ENCODE measurements around the gene SLC25A1. TPM values are rescaled to one million over a fixed set of nuclear protein-coding genes. Genes with fewer than 3 reads are reported as not detected.

The SLC25A1 gene
- 119 TPM for polyA plus RNA-seq (2013, experiment 1 of 2)
- polyA plus RNA-seq (2013, experiment 2 of 2): 117 TPM

DNA sequence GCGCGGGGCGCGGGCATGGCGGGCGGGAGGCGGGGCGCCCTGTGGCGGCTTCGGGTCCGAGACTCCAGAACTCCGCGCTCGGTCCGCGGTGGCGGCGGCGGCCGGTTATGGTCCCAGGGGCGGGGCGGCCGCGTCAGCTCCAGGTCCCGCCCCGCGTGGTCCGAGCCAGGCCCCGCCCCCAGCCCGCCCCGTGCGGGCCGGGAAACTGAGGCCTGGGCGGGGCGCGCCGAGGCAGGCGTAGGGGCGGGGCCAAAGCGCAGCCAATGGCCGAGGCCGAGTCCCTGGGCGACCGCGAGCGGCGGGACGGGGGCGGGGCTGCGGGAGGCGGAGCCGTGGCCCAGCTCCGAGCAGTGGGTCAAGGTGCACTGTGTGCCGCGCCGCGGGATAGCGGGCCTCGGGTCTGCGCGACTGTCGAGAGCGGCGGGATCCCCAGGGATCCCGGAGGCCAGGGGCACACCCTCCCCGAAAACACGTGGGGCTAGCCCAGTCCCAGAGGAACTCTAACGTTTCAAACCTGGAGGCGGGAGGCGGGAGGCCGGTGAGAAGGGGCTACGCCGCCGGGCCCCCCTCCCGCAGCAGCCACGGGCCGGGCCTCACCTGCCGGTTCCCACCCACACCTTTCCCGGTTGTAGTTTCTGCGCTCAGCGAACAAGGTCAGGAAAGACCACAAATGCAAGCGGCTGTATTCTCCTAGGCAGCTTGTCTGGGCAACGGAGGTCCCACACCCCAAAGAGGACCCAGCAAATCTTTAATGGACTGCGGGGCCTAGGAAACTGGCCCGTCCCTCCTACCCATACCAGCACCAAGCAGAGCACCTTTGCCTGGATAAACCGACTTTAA is at the start of gene SLC25A1:
Gene SLC25A1 (minus strand): TSS at position 80 of the 840 bp plus-strand sequence. CDS start 63 bp downstream, at position 17.
- Histone ChIP-seq H2AFZ (ENCODE audit: low read depth, low read length) (peak within 1 kb of the TSS; percentile 79), H2AK5ac (ENCODE audit: low read length, severe bottlenecking) (no peak within 1 kb of the TSS), H3K18ac (ENCODE audit: low read depth in 1 of 2, low read length in 2 of 2) (peak within 1 kb of the TSS; percentile 81 to 95), H3K9me3 (ENCODE audit: control insufficient read depth, low read length) (no peaks in the 10 kb centered on the region), H3K9ac (ENCODE audit: low read length) (peak within 1 kb of the TSS; percentile 82), H3K4ac (ENCODE audit: low read depth in 1 of 2, low read length in 2 of 2) (peak within 1 kb of the TSS; percentile 57 to 93), H3K4me2 (ENCODE audit: low read length, poor library complexity, severe bottlenecking) (peak within 1 kb of the TSS; percentile 88), H3K23ac (ENCODE audit: low read length in 2 of 2) (peak within 1 kb of the TSS in 1 of 2 experiments; percentile 93), H3K4me1 (ENCODE audit: control insufficient read depth, insufficient read depth, low read depth, low read length) (peaks cover 44% of the 10 kb centered on the region), H3K14ac (ENCODE audit: low read length in 2 of 2) (peak within 1 kb of the TSS in 1 of 2 experiments; percentile 96), H2BK120ac (ENCODE audit: low read depth, low read length) (peak within 1 kb of the TSS; percentile 82), H3K4me3 (ENCODE audit: insufficient read depth in 1 of 2, low read depth in 1 of 2, low read length in 2 of 2) (peak within 1 kb of the TSS; percentile 82 to 90), H3K27me3 (ENCODE audit: control insufficient read depth in 1 of 2, insufficient read depth in 1 of 2, low read length in 2 of 2) (no peaks in the 10 kb centered on the region), H2BK5ac (ENCODE audit: low read depth, low read length, poor library complexity, severe bottlenecking) (peak within 1 kb of the TSS; percentile 33), H4K8ac (ENCODE audit: low read length) (peak within 1 kb of the TSS; percentile 78), H3K27ac (ENCODE audit: low read length, poor library complexity, severe bottlenecking) (peak within 1 kb of the TSS; percentile 37), H2BK12ac (ENCODE audit: low read length in 2 of 2) (peak within 1 kb of the TSS in 1 of 2 experiments; percentile 72), H3K36me3 (ENCODE audit: control insufficient read depth in 1 of 2, insufficient read depth in 2 of 2, low read depth in 1 of 2, low read length in 2 of 2) (peaks cover 15 to 49% of the 10 kb centered on the region in 2 experiments), H4K91ac (ENCODE audit: low read length) (peak within 1 kb of the TSS; percentile 90), H3K79me1 (replicated peaks; ENCODE audit: low read length, poor library complexity, severe bottlenecking) (peaks cover 14% of the 10 kb centered on the region), H2BK15ac (ENCODE audit: low read depth, poor library complexity, severe bottlenecking) (peak within 1 kb of the TSS; percentile 71)
- DNase-seq: peak; percentile 86
- WGBS: 1% methylated on average over 73 of the region's 86 CpGs

- Histone ChIP-seq H3K27me3 (ENCODE audit: control insufficient read depth in 1 of 2, insufficient read depth in 1 of 2, low read length in 2 of 2) (no peaks in the 10 kb centered on the region), H3K4me3 (ENCODE audit: insufficient read depth in 1 of 2, low read depth in 1 of 2, low read length in 2 of 2) (no peak overlapping the region), H3K18ac (ENCODE audit: low read depth in 1 of 2, low read length in 2 of 2) (no peak overlapping the region), H3K27ac (ENCODE audit: low read length, poor library complexity, severe bottlenecking) (no peak overlapping the region), H2AFZ (ENCODE audit: low read depth, low read length) (no peak overlapping the region), H2BK12ac (ENCODE audit: low read length in 2 of 2) (no peak overlapping the region), H3K14ac (ENCODE audit: low read length in 2 of 2) (no peak overlapping the region), H3K4me2 (ENCODE audit: low read length, poor library complexity, severe bottlenecking) (no peak overlapping the region), H3K36me3 (ENCODE audit: control insufficient read depth in 1 of 2, insufficient read depth in 2 of 2, low read depth in 1 of 2, low read length in 2 of 2) (peaks cover 41 to 61% of the 10 kb centered on the region in 2 experiments), H3K4me1 (ENCODE audit: control insufficient read depth, insufficient read depth, low read depth, low read length) (no peaks in the 10 kb centered on the region), H2BK120ac (ENCODE audit: low read depth, low read length) (no peak overlapping the region), H2BK5ac (ENCODE audit: low read depth, low read length, poor library complexity, severe bottlenecking) (no peak overlapping the region), H3K79me1 (replicated peaks; ENCODE audit: low read length, poor library complexity, severe bottlenecking) (no peaks in the 10 kb centered on the region), H3K9me3 (ENCODE audit: control insufficient read depth, low read length) (no peaks in the 10 kb centered on the region), H2BK15ac (ENCODE audit: low read depth, poor library complexity, severe bottlenecking) (no peak overlapping the region), H4K8ac (ENCODE audit: low read length) (no peak overlapping the region), H2AK5ac (ENCODE audit: low read length, severe bottlenecking) (no peak overlapping the region), H3K23ac (ENCODE audit: low read length in 2 of 2) (no peak overlapping the region), H3K4ac (ENCODE audit: low read depth in 1 of 2, low read length in 2 of 2) (no peak overlapping the region), H3K9ac (ENCODE audit: low read length) (no peak overlapping the region), H4K91ac (ENCODE audit: low read length) (no peak overlapping the region)
- WGBS: 99% methylated on average over 4 of the region's 4 CpGs
- no peak for DNase-seq
Measured at GRCh38 chr22:19228179-19228578, 49.6 kb upstream of the SLC25A1 start.

DNA sequence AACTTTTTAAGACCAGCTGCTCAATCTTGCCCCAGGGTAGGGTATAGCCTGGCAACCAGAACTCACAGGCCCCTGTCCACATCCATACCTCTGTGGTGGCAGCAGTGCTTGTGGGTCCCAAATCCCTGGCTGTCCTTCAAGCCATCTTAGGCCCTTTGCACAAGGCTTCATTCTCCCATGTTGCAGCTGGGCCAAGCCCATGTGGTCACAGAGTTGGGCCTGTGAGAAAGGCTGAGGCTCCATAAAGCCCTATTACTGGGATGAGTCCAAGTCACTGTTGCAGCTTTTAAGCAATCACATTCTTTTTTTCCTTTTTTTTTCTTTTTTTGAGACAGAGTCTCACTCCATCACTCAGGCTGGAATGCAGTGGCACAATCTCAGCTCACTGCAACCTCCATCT is 47.9 kb upstream of the SLC25A1 start:
- Histone ChIP-seq H2BK5ac (ENCODE audit: low read depth, low read length, poor library complexity, severe bottlenecking) (no peak overlapping the region), H3K27me3 (ENCODE audit: control insufficient read depth in 1 of 2, insufficient read depth in 1 of 2, low read length in 2 of 2) (no peaks in the 10 kb centered on the region), H4K8ac (ENCODE audit: low read length) (no peak overlapping the region), H2BK120ac (ENCODE audit: low read depth, low read length) (no peak overlapping the region), H4K91ac (ENCODE audit: low read length) (no peak overlapping the region), H3K9me3 (ENCODE audit: control insufficient read depth, low read length) (no peaks in the 10 kb centered on the region), H3K79me1 (replicated peaks; ENCODE audit: low read length, poor library complexity, severe bottlenecking) (no peaks in the 10 kb centered on the region), H2BK12ac (ENCODE audit: low read length in 2 of 2) (no peak overlapping the region), H3K23ac (ENCODE audit: low read length in 2 of 2) (no peak overlapping the region), H3K14ac (ENCODE audit: low read length in 2 of 2) (no peak overlapping the region), H2BK15ac (ENCODE audit: low read depth, poor library complexity, severe bottlenecking) (no peak overlapping the region), H3K9ac (ENCODE audit: low read length) (no peak overlapping the region), H3K4me2 (ENCODE audit: low read length, poor library complexity, severe bottlenecking) (no peak overlapping the region), H3K27ac (ENCODE audit: low read length, poor library complexity, severe bottlenecking) (no peak overlapping the region), H3K18ac (ENCODE audit: low read depth in 1 of 2, low read length in 2 of 2) (no peak overlapping the region), H3K4me3 (ENCODE audit: insufficient read depth in 1 of 2, low read depth in 1 of 2, low read length in 2 of 2) (no peak overlapping the region), H3K4ac (ENCODE audit: low read depth in 1 of 2, low read length in 2 of 2) (no peak overlapping the region), H2AFZ (ENCODE audit: low read depth, low read length) (no peak overlapping the region), H3K36me3 (ENCODE audit: control insufficient read depth in 1 of 2, insufficient read depth in 2 of 2, low read depth in 1 of 2, low read length in 2 of 2) (peaks cover 52 to 66% of the 10 kb centered on the region in 2 experiments), H2AK5ac (ENCODE audit: low read length, severe bottlenecking) (no peak overlapping the region), H3K4me1 (ENCODE audit: control insufficient read depth, insufficient read depth, low read depth, low read length) (no peaks in the 10 kb centered on the region)
- no peak for DNase-seq

GRCh38 chr22:19225560-19225959 is 47.0 kb upstream of the SLC25A1 start:
- Histone ChIP-seq H2BK120ac (ENCODE audit: low read depth, low read length) (no peak overlapping the region), H2BK15ac (ENCODE audit: low read depth, poor library complexity, severe bottlenecking) (no peak overlapping the region), H3K4me3 (ENCODE audit: insufficient read depth in 1 of 2, low read depth in 1 of 2, low read length in 2 of 2) (no peak overlapping the region), H3K79me1 (replicated peaks; ENCODE audit: low read length, poor library complexity, severe bottlenecking) (no peaks in the 10 kb centered on the region), H2AK5ac (ENCODE audit: low read length, severe bottlenecking) (no peak overlapping the region), H3K14ac (ENCODE audit: low read length in 2 of 2) (no peak overlapping the region), H3K18ac (ENCODE audit: low read depth in 1 of 2, low read length in 2 of 2) (no peak overlapping the region), H2AFZ (ENCODE audit: low read depth, low read length) (no peak overlapping the region), H2BK12ac (ENCODE audit: low read length in 2 of 2) (no peak overlapping the region), H3K9me3 (ENCODE audit: control insufficient read depth, low read length) (no peaks in the 10 kb centered on the region), H3K4ac (ENCODE audit: low read depth in 1 of 2, low read length in 2 of 2) (no peak overlapping the region), H4K91ac (ENCODE audit: low read length) (no peak overlapping the region), H3K36me3 (ENCODE audit: control insufficient read depth in 1 of 2, insufficient read depth in 2 of 2, low read depth in 1 of 2, low read length in 2 of 2) (peaks cover 60 to 72% of the 10 kb centered on the region in 2 experiments), H3K27me3 (ENCODE audit: control insufficient read depth in 1 of 2, insufficient read depth in 1 of 2, low read length in 2 of 2) (no peaks in the 10 kb centered on the region), H3K9ac (ENCODE audit: low read length) (no peak overlapping the region), H3K23ac (ENCODE audit: low read length in 2 of 2) (no peak overlapping the region), H4K8ac (ENCODE audit: low read length) (no peak overlapping the region), H3K4me2 (ENCODE audit: low read length, poor library complexity, severe bottlenecking) (no peak overlapping the region), H3K27ac (ENCODE audit: low read length, poor library complexity, severe bottlenecking) (no peak overlapping the region), H2BK5ac (ENCODE audit: low read depth, low read length, poor library complexity, severe bottlenecking) (no peak overlapping the region), H3K4me1 (ENCODE audit: control insufficient read depth, insufficient read depth, low read depth, low read length) (no peaks in the 10 kb centered on the region)
- WGBS: 95% methylated on average over 2 of the region's 3 CpGs
- no peak for DNase-seq
